Hematopoietic multipotent progenitor cell treated with erythropoietin and hydrocortisone succinate and interleukin-3 and kit ligand, for 15 days (in vitro differentiated cells): ENCODE results near the gene ERN1.

Source experiments
- DNase-seq: peaks from one replicate; pipeline ENCODE4 v3.0.0-alpha.2; 2015; ENCODE audit warnings: low spot score

ERN1 gene

GRCh38 chr17:64004218-64004770 is 125.7 kb downstream of the ERN1 start:
- DNase-seq = no peak

DNA sequence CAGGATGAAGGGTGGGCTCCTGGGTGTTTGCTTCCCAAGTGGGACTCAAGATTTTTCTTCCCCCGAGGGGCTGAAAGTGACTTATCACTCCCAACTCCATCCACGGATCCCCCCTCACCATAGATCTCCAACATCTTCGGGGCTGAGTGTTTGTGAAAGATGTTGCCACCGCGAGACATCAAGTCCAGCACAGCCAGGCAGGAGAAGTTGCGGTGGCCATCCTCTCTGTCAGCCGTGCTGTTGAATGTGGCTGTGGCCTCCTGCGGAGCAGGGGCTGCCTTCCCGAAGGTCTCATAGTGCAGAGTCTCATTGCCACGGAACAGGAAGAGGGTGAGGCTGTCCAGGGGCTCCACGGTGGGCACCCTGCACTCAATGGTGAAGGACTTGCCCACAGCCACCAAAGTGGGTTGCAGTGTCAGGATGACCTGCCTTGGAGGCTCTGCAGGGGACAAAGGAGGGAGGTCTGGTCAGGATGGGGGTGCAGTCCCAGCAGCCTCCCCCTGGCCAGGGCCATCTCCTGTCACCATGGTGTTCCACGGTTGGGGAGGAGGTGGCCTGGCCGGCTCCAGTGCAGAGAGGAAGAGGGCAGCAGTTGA is 126.3 kb downstream of the ERN1 start:
- no peak for DNase-seq

DNA sequence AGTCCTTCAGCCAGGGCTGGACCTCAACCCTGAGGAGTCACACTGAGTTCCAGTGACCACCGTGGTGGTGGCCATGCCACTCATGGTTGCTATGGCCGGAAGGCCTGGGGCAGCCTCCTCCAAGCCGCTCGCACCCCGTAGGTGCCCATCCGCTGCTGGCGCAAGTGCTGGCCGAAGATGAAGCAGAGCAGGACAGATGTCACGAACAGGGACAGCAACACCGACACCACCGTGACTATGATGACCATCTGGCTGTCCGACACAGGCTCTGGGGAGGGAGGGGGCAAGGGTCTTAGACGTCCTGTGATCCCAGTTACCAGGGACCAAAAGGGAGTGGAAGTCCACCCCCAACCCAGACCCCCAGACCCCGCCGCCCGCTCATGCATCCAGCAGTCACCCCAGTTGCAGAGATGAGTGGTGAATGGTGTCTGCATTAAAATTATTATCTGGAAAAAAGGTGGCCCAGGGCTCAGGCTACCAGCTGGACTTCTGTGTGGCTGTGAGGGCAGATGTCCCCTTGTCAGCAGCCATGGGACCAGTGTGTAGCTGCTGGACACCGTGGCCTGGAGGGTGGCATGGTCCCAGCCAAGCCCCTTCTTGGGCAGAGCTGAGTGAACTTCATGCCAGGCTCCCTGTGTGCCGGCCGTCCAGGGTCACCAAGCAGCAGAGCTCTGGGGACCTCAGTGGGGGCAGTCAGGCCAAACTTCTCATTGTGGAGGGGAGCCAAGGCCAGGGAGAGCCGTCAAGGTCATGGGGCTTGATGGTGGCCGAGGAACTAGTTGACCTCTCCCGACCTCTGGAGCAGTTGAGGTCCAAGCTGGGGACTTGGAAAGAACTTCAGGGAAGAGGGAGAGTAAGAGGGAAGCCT is 127.1 kb downstream of the ERN1 start:
- no peak for DNase-seq

DNA sequence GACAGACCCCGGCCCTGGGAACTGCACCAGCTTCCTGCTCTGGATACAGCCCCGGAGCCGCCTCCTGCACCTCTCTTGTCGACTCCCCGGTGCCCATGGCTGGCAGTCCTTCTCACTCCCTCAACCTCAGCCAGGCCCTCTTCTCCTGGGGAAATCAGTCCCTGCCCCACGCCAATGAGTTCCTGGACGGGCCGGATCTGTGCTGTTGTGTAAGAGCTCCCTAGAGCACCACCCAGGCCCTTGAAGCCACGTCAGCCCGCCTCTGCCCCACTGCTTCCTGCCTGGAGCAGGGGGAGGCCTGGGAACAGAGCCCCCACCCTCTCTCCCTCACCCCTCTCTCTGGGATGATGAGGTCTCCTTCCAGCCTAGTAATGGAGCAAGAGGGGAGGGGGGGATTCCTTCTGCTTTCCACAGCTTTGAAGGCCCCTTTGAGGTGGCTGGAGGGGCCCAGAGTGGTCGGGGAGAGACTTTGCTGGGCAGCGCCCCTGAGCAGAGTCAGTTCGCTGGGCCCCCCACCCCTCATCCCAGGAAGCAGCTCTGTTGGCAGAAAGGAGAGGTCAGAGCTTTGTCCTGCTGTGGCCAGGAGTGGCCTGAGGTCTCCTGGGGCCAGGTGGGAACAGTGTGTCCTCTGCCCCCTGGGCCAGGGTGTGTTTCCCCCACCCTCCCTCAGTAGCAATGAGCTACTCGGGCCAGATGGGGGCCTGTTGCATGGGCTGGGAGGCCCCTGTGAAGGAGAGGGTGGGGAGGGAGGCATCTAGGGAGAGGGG is 128.0 kb downstream of the ERN1 start:
- no peak for DNase-seq

DNA sequence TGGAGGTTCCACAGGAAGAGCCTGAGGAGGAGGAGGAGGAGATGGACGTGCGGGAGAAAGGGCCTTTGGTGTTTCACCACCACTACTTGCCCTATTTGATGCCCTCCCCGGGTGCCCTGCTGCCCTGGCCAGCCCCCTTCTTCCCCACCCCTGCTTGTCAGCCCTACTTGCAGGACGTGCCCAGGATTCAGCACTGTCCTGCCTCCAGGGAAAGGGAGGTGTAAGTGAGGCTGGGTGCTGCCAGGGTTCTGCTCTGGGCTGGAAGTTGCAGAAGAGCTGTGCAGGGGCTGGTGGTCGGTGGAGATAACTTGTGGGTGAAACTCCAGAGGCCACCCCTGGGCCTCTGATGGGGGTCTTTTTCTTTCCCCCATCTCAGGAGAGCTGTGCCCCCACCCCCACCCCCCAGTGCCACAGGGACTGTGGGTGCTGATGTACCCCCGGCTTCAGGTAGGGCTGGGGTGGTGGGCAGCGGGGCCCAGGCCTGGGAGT is 128.8 kb downstream of the ERN1 start:
- no peak for DNase-seq

DNA sequence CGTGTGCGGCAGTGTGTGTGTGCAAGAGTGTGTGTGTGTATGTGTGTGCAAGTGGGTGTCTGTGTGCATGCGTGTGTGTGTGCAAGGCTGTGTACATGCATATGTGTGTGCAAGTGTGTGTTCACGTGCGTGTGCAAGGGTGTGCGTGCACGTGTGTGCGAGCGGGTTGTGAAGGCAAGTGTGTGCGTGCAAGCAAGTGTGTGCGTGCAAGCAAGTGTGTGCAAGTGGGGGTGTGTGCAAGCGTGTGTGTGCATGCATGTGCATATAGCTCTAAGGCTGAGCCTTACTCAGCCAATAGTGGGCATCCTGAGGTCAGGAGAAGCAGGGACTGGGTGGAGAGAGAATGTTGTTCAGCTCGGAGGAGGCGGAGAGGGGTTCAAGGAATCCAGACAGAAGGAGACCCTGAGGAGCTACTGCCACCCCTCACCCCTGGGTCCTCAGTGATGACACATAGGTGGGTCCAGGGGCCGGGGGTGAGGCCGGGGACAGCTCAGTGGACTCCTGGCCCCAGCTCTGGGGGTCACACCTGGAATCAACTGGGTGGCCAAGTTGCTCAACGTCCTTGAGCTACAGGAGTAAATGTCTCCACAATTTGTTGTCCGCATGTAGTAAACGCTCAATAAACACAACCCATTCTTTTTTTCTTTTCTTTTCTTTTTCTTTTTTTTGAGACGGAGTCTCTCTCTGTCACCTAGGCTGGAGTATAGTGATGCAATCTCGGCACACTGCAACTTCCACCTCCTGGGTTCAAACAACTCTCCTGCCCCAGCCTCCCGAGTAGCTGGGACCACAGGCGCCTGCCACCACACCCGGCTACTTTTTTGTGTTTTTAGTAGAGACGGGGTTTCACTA is 130.0 kb downstream of the ERN1 start:
- no peak for DNase-seq

DNA sequence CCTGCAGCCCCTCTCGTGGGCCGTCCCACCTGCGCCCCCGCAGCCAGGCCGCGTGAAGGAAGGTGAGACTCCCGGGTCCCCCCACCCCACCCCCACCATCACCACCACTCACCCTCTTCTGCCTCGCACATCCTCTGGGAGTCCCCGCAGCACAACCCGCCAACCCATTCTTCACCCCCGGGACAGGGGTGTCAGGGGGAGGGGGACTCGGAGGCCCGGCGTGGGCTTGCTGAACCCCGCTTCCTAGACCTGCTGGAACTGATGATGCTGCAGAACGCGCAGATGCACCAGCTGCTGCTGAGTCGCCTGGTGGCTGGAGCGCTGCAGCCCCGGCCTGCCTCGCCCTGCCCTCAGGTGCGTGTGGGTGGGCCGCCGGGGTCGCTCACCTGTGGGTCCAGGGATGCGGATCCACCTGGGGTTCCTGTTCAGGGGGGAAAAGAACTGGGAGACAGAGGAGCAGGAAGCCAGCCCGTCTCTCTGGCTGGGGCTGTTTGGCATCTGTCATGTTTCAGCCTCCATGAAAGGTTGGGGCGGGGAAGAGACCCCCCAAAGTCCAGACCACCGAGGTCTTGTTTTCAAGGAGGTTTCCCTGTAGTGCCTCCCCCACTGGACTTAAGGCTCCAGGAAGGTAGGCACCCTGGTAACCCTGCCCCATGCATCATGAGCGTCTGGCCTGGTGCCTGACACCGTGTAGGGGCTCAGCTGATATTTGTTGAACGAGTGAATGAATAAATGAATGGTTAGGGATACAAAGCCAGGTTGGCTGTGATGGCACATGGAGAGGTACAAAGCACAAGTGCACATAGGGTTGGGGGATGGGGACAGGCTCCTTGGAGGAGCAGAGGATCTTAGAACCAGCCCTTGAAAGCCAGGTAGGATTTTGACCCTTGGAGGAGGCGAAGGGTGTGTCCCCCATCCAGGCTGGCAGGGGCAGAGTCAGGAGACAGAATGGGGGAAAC is 130.9 kb downstream of the ERN1 start:
- DNase-seq = no peak

DNA sequence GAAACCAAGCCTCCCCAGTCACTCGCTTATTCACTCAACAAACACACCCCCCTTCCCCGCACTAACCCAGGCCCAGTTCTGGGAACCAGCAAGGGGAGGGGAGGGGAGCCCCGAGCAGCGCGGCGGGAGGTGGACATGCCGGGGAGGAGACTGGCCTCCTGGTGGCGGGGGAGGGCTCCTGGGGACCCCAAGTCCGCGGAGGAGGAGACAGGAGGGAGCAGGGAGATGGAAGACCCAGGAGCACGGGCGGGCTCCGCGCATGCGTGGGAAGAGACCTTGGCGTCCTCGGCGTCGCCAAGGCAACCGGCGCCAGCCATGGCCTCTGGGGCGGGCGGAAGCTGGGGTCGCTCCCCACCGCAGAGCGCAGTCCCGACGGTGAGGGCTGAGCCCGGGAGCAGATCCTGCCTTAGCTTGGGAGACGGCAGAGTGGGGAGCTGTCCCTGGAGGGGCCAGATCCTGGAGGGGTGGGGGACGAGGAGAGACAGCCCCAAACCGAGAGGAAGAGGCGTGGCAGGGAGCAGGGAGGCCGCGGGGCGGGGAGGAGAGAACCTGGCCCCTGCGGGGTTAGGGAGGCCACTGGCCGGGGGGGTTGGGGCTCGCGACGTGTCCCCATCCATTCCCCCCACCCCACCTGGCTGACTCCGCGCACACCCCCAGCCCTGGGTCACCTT is 131.8 kb downstream of the ERN1 start, which contains the start of gene PRR29:
PRR29 (plus strand) TSS at position 302 of the 671 bp plus-strand sequence; CDS start at position 316, 14 bp downstream.
- DNase-seq = no peak

GRCh38 chr17:63997341-63998048 is 132.4 kb downstream of the ERN1 start:
- no peak for DNase-seq

DNA sequence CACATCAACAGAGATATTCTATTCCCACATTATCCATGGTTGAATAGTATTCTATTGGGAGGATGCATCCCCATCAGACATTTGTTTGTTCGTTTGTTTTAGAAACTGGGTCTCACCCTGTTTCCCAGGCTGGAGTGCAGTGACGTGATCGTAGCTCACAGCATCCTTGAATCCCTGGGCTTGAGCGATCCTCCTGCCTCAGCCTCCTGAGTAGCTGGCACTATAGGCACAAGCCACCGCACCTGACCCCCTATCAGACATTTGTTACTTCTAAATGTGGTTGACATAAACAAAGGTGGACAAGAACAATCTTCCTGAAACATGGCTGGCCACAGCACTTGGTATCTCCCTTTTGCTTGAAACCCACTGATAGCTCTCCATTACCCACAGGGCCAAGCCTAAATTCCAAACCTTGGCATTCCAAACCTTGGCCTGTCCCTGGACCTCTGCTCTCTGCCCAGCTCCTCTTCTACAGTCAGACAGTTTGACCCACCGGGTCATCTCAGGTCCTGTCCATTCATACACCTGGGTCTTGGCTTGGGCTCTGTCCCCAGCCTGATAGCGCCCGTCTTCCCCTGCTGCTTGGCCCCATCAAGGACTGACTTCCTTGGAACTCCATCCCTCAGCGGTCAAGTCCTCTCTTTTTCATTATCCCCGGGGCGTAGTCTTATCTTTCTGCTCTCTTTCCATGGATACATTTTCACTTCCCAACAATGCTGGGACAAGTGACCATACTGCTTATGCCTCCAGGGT is 133.3 kb downstream of the ERN1 start:
- DNase-seq = no peak

DNA sequence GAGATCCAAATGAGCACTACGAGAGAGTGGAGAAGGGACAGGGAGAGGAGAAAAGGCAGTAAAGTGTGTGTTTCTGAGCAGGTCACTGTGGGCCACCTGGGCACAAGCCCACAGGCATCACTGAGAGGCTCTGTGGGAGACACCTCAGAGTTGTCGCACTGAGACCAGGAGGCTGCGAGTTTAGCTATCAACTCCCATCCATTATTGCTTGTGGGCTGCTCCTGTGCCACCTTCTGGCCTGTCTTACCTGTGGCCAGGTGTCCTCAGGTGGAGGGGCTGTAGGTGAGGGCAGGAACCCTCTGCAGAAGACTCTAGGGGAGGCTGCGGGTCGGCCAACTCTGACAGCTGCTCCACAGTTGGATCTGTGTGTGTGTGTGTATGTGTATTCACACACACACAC is 134.3 kb downstream of the ERN1 start:
- DNase-seq = no peak

DNA sequence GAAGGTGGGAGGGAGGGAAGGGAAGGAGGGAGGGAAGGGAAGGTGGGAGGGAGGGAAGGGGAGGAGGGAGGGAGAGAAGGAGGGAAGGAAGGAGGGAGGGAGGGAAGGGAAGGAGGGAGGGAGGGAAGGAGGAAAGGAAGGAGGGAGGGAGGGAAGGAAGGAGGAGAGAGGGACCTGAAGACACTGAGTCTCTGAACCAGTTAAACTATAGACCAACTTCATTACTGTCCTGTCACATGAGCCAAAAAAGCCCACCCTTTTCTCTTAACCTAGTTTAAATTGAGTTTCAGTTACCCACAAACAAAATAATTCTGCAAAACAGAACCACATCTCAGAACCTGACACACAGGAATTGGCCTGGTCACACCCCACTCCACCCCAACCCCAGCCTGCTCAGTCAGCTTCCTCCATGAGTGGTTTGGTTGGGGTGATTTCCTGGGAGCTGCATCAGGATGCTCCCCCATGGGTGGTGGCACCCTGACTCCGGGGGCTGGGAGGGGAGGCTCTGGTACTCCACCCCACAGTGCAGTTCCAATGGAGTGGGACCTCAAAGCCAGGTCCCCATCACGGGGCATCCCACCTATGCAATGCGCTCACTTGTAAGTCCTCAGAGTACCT is 136.5 kb downstream of the ERN1 start:
- DNase-seq = no peak

DNA sequence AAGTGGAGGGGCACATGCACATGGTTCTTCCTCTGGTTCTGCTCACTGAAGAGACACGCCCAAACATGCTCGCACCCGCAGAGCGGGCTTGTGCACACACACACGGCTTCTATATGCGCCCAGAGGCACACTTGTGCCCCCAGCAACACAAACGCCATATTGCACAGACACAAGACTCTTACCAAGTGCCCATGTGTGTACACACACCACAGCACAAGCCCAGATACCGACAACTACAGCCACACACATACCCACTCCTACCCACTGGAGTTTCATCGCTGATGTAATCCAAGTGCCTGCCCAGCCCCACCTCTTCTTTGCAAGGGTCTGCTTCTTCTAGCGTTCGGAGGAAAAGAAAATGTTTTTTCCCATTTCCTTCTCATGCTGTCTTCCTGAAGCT is 138.3 kb downstream of the ERN1 start:
- DNase-seq = no peak

- no peak for DNase-seq
Observed at GRCh38 chr17:63989622-63990345, 140.2 kb downstream of the ERN1 start.
